Measurements from ENCODE around the gene EXTL1. TPM values are rescaled to one million over a fixed set of nuclear protein-coding genes. Genes with fewer than 3 reads are reported as not detected.

EXTL1 gene
- total RNA-seq, 2 donors from 2014 or later = 3.3 to 3.7 TPM

DNA sequence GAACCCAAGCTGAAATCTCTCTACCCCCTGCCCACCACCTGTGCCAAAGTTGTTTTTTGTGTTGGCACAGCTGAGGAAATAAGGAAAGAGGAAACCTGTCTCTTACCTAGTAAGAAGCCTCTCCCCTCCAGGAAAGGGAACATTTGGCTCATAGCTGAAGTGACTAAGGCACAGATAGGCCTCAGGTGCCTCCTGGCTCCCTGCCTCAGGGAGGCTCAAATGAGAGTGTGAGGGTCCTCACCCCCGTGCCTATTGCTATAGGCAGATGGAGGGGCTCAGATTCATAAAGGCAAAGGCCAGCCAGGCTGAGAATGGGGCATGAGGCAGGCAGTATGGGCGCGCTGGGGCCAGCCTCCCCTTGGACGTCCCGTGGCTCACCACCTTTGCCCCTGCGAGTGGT is 16.9 kb downstream of the EXTL1 start:
- Histone ChIP-seq H3K27ac (ENCODE audit: low read depth, low read length) (no peak overlapping the region), H3K4me3 (ENCODE audit: low read length) (no peak overlapping the region), H3K36me3 (ENCODE audit: control insufficient read depth, insufficient read depth, low read length) (no peaks in the 10 kb centered on the region), H3K9me3 (ENCODE audit: control insufficient read depth, low read length) (no peaks in the 10 kb centered on the region), H3K4me1 (ENCODE audit: control insufficient read depth, insufficient read depth, low read length) (no peaks in the 10 kb centered on the region), H3K9ac (ENCODE audit: extremely low read depth, low read length, poor library complexity, severe bottlenecking) (no peak overlapping the region), H3K27me3 (ENCODE audit: control insufficient read depth, insufficient read depth, low read length, poor library complexity, severe bottlenecking) (peaks cover 48% of the 10 kb centered on the region)
- peaks cover 49% of the 10 kb centered on the region for H3K27me3 Mint-ChIP-seq (ENCODE audit: insufficient read depth)
- H3K9me3 Mint-ChIP-seq = no peaks in the 10 kb centered on the region
- WGBS, 2 experiments (ENCODE audit: insufficient coverage in 1 of 2, insufficient read length in 1 of 2) = 90 to 97% methylated on average over 4 to 6 of the region's 6 CpGs
- no peak overlapping the region for H3K27ac Mint-ChIP-seq
- no peak overlapping the region for H3K4me3 Mint-ChIP-seq
- H3K4me1 Mint-ChIP-seq = peaks cover 9% of the 10 kb centered on the region
- no peaks in the 10 kb centered on the region for H3K36me3 Mint-ChIP-seq (ENCODE audit: low read depth)
- TF ChIP-seq, protein P1, sequence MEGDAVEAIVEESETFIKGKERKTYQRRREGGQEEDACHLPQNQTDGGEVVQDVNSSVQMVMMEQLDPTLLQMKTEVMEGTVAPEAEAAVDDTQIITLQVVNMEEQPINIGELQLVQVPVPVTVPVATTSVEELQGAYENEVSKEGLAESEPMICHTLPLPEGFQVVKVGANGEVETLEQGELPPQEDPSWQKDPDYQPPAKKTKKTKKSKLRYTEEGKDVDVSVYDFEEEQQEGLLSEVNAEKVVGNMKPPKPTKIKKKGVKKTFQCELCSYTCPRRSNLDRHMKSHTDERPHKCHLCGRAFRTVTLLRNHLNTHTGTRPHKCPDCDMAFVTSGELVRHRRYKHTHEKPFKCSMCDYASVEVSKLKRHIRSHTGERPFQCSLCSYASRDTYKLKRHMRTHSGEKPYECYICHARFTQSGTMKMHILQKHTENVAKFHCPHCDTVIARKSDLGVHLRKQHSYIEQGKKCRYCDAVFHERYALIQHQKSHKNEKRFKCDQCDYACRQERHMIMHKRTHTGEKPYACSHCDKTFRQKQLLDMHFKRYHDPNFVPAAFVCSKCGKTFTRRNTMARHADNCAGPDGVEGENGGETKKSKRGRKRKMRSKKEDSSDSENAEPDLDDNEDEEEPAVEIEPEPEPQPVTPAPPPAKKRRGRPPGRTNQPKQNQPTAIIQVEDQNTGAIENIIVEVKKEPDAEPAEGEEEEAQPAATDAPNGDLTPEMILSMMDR (conservative IDR thresholded peaks at IDR 0.05) = no peak
- no peak for DNase-seq

DNA sequence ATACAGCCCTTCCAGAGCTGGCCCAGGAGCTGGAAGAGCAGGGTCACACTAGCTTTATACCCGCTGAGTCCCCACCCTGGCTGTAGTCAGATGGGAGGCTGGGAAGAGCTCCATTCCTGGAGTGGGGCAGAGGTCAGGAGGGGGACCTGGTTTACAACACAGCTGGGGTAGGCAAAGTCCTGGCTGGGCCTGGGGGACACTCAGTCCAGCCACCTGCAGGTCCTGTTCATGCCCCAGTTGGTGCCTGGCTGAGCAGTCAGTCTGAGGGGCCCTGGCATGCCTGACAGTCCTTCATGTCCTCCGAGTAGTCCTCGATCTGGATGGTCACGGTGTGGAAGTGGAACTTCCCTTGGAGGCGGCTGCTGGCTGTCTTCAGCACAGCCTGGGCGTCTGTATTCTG is 17.3 kb downstream of the EXTL1 start:
- Histone ChIP-seq H3K27me3 (ENCODE audit: control insufficient read depth, insufficient read depth, low read length, poor library complexity, severe bottlenecking) (peaks cover 48% of the 10 kb centered on the region), H3K27ac (ENCODE audit: low read depth, low read length) (no peak overlapping the region), H3K4me3 (ENCODE audit: low read length) (no peak overlapping the region), H3K9me3 (ENCODE audit: control insufficient read depth, low read length) (no peaks in the 10 kb centered on the region), H3K9ac (ENCODE audit: extremely low read depth, low read length, poor library complexity, severe bottlenecking) (no peak overlapping the region), H3K36me3 (ENCODE audit: control insufficient read depth, insufficient read depth, low read length) (no peaks in the 10 kb centered on the region), H3K4me1 (ENCODE audit: control insufficient read depth, insufficient read depth, low read length) (no peaks in the 10 kb centered on the region)
- 88 to 92% methylated on average over 5 to 6 of the region's 6 CpGs for WGBS, 2 experiments (ENCODE audit: insufficient coverage in 1 of 2, insufficient read length in 1 of 2)
- no peak overlapping the region for H3K4me3 Mint-ChIP-seq
- H3K4me1 Mint-ChIP-seq = peaks cover 9% of the 10 kb centered on the region
- H3K36me3 Mint-ChIP-seq (ENCODE audit: low read depth) = no peaks in the 10 kb centered on the region
- TF ChIP-seq, protein P1 (conservative IDR thresholded peaks at IDR 0.05) = no peak
- H3K27me3 Mint-ChIP-seq (ENCODE audit: insufficient read depth) = peaks cover 49% of the 10 kb centered on the region
- no peak for DNase-seq
- no peaks in the 10 kb centered on the region for H3K9me3 Mint-ChIP-seq
- no peak overlapping the region for H3K27ac Mint-ChIP-seq

DNA sequence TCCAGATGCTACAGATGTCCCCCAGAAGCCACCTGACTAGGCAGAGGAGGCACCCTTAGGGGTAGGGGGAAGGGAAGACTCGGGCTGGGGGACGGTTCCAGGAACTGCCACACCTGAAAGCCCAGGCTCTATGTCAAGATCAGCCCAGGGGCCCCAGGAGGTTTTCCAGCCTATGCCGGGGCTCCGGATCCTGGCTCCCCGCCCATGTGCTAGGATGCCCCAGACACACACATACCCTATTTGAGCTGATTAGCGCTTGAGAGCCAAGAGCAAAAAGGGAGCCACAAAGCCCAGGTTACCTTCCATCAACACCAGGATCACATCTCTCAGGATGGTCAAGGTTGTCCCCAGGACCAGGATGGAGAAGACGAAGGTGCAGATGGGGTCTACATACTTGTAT is 19.8 kb downstream of the EXTL1 start:
- 87 to 91% methylated on average over 6 to 7 of the region's 7 CpGs for WGBS, 2 experiments (ENCODE audit: insufficient coverage in 1 of 2, insufficient read length in 1 of 2)
- peaks cover 2% of the 10 kb centered on the region for H3K4me1 Mint-ChIP-seq
- peaks cover 1% of the 10 kb centered on the region for H3K4me1 ChIP-seq (ENCODE audit: control insufficient read depth, insufficient read depth, low read length)
- no peak for DNase-seq
- no peak overlapping the region for H3K27ac ChIP-seq (ENCODE audit: low read depth, low read length)
- H3K4me3 ChIP-seq (ENCODE audit: low read length) = no peak overlapping the region
- no peaks in the 10 kb centered on the region for H3K36me3 ChIP-seq (ENCODE audit: control insufficient read depth, insufficient read depth, low read length)
- no peaks in the 10 kb centered on the region for H3K9me3 ChIP-seq (ENCODE audit: control insufficient read depth, low read length)
- no peaks in the 10 kb centered on the region for H3K9me3 Mint-ChIP-seq
- no peak overlapping the region for H3K27ac Mint-ChIP-seq
- H3K4me3 Mint-ChIP-seq = no peak overlapping the region
- H3K27me3 Mint-ChIP-seq (ENCODE audit: insufficient read depth) = peaks cover 57% of the 10 kb centered on the region
- no peak overlapping the region for H3K9ac ChIP-seq (ENCODE audit: extremely low read depth, low read length, poor library complexity, severe bottlenecking)
- H3K27me3 ChIP-seq (ENCODE audit: control insufficient read depth, insufficient read depth, low read length, poor library complexity, severe bottlenecking) = peaks cover 60% of the 10 kb centered on the region
- H3K36me3 Mint-ChIP-seq (ENCODE audit: low read depth) = no peaks in the 10 kb centered on the region
- TF ChIP-seq, protein P1 (conservative IDR thresholded peaks at IDR 0.05) = no peak

Measured in endodermal cell (in vitro differentiated cells).